Breast epithelium (tissue), 3 donors: ENCODE measurements around the gene AURKA.

Experiments used
- CTCF ChIP-seq, 3 donors: fragments of 450-650 bp; IDR thresholded peaks; one replicate each; pipeline ENCODE4 v1.5.1; 2016 to 2017; ENCODE audit warnings: antibody characterized with exemption in 3 of 3, mild to moderate bottlenecking in 3 of 3, moderate library complexity in 3 of 3
- POLR2A ChIP-seq: fragments of 450-650 bp; IDR thresholded peaks from one replicate; pipeline ENCODE4 v1.6.1; 2016; ENCODE audit warnings: antibody characterized with exemption, mild to moderate bottlenecking, moderate library complexity

- no peak for TF ChIP-seq CTCF (IDR thresholded peaks at IDR 0.05)
- TF ChIP-seq POLR2A: no peak
Measured at GRCh38 chr20:56328861-56329260, 63.2 kb downstream of the AURKA start.
